ENCODE measurements around the gene SLC37A1.

DNA sequence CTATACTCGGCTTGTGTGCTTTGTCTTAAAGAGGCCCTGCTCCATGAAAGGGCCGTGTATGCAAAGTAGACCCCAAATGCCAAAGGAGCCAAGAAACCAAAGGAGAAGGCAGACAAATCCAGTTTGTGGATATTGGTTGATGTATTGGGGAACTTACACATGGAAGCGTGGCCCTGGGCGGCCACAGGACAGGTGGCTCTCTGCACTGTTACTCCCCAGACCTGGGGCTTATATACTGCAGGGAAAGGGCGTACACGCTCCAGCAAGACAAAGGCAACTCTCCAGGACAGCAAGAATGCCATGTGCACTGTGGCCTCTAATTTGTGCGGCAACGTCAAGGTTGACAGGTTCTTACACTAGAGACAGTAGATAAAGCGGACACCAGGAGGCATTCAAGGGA is 42.4 kb upstream of the SLC37A1 start:
- no peak for TF ChIP-seq ZFX (CRISPR knock-in tag; IDR thresholded peaks at IDR 0.05)
- no peak for TF ChIP-seq POLR2A (conservative IDR thresholded peaks at IDR 0.05)
- no peak for TF ChIP-seq POLR2G (IDR thresholded peaks at IDR 0.05; ENCODE audit: low read depth, low read length)
- TF ChIP-seq ZC3H4 (CRISPR knock-in tag; IDR thresholded peaks at IDR 0.05; ENCODE audit: borderline replicate concordance), result no peak
- TF ChIP-seq NFIC (IDR thresholded peaks at IDR 0.05), result no peak
- no peak for TF ChIP-seq ATF7 (IDR thresholded peaks at IDR 0.05)
- no peak for TF ChIP-seq KDM1A (IDR thresholded peaks at IDR 0.05)
- TF ChIP-seq CTCF (IDR thresholded peaks at IDR 0.05 in 2 of 3, conservative IDR thresholded peaks at IDR 0.05 in 1 of 3; ENCODE audit: insufficient read depth in 2 of 3, low read depth in 1 of 3, low read length in 3 of 3), result no peak
- TF ChIP-seq EZH2 (IDR thresholded peaks at IDR 0.05; ENCODE audit: borderline replicate concordance, low read depth, low read length), result no peak
- no peak for TF ChIP-seq EP300 (IDR thresholded peaks at IDR 0.05; ENCODE audit: low read length)
- TF ChIP-seq BMI1 (IDR thresholded peaks at IDR 0.05; ENCODE audit: low read length), result no peak
- TF ChIP-seq SMC3 (conservative IDR thresholded peaks at IDR 0.05; ENCODE audit: insufficient read depth, low read depth, low read length), result no peak

All from K562 (cell line).